ENCODE measurements around the gene CDYL.
"Not testable (repeated sequence)": the region's sequence is repeated elsewhere in the genome, so short reads cannot be mapped to it uniquely, and the experiment has no call there.

CDYL gene

GRCh38 chr6:4820704-4821276 is 44.6 kb downstream of the CDYL start:
- no peak for DNase-seq
- peaks cover 4% of the 10 kb centered on the region for H3K4me1 Mint-ChIP-seq
- no peak overlapping the region for H3K27ac Mint-ChIP-seq

GRCh38 chr6:4822476-4822875 is 46.3 kb downstream of the CDYL start:
- CTCF ChIA-PET = no interaction called here
- Mint-ChIP-seq H3K27ac (no peak overlapping the region), H3K9me3 (peaks cover 17% of the 10 kb centered on the region), H3K4me1 (peaks cover 4% of the 10 kb centered on the region), H3K4me3 (no peak overlapping the region), H3K27me3 (no peaks in the 10 kb centered on the region), H3K36me3 (peaks cover 3% of the 10 kb centered on the region)
- no peak for DNase-seq

More at GRCh38 chr6:4820704-4821276, 44.6 kb downstream of the CDYL start:
- Mint-ChIP-seq H3K27me3 (no peaks in the 10 kb centered on the region), H3K9me3 (peaks cover 2% of the 10 kb centered on the region), H3K4me3 (no peak overlapping the region), H3K36me3 (peaks cover 3% of the 10 kb centered on the region)
- CTCF ChIA-PET = no interaction called here

- H3K9me3 Mint-ChIP-seq = peaks cover 41% of the 10 kb centered on the region
- peaks cover 9% of the 10 kb centered on the region for H3K36me3 Mint-ChIP-seq
- DNase-seq = no peak
- H3K4me3 Mint-ChIP-seq = no peak overlapping the region
- CTCF ChIA-PET = interaction anchor here (0.7 kb wide), 1 partner anchor 471 kb away, joined by 3 read pairs; no protein-coding TSS in a partner anchor
- no peaks in the 10 kb centered on the region for H3K27me3 Mint-ChIP-seq
- no peaks in the 10 kb centered on the region for H3K4me1 Mint-ChIP-seq
- no peak overlapping the region for H3K27ac Mint-ChIP-seq
These were observed 52.0 kb downstream of the CDYL start for GRCh38 chr6:4828187-4828698.

GRCh38 chr6:4829089-4829488 is 52.9 kb downstream of the CDYL start:
- CTCF ChIA-PET = no interaction called here

GRCh38 chr6:4835540-4835939 is 59.3 kb downstream of the CDYL start:
- H3K27me3 Mint-ChIP-seq, CTCF ChIA-PET, H3K27ac Mint-ChIP-seq, H3K4me1 Mint-ChIP-seq, DNase-seq, H3K4me3 Mint-ChIP-seq: not testable (repeated sequence)
- Mint-ChIP-seq H3K9me3 (peaks cover 30% of the 10 kb centered on the region), H3K36me3 (peaks cover 15% of the 10 kb centered on the region)

More at GRCh38 chr6:4829089-4829488, 52.9 kb downstream of the CDYL start:
- H3K36me3 Mint-ChIP-seq = peaks cover 9% of the 10 kb centered on the region
- H3K27ac Mint-ChIP-seq = no peak overlapping the region
- DNase-seq = no peak
- no peak overlapping the region for H3K4me3 Mint-ChIP-seq
- H3K27me3 Mint-ChIP-seq = no peaks in the 10 kb centered on the region
- H3K4me1 Mint-ChIP-seq = no peaks in the 10 kb centered on the region
- H3K9me3 Mint-ChIP-seq = peaks cover 39% of the 10 kb centered on the region

GRCh38 chr6:4840169-4840568 is 64.0 kb downstream of the CDYL start:
- peaks cover 28% of the 10 kb centered on the region for H3K36me3 Mint-ChIP-seq
- no peak overlapping the region for H3K4me3 Mint-ChIP-seq
- DNase-seq = no peak
- CTCF ChIA-PET = no interaction called here
- H3K27me3 Mint-ChIP-seq = no peaks in the 10 kb centered on the region
- peaks cover 17% of the 10 kb centered on the region for H3K4me1 Mint-ChIP-seq
- peaks cover 57% of the 10 kb centered on the region for H3K9me3 Mint-ChIP-seq
- H3K27ac Mint-ChIP-seq = peak overlapping the region; percentile 52

GRCh38 chr6:4844108-4844507 is 67.9 kb downstream of the CDYL start:
- no peak overlapping the region for H3K4me3 Mint-ChIP-seq
- peaks cover 40% of the 10 kb centered on the region for H3K9me3 Mint-ChIP-seq
- CTCF ChIA-PET = no interaction called here
- peak; percentile 27 for DNase-seq
- H3K4me1 Mint-ChIP-seq = peaks cover 18% of the 10 kb centered on the region
- no peaks in the 10 kb centered on the region for H3K27me3 Mint-ChIP-seq
- H3K27ac Mint-ChIP-seq = no peak overlapping the region
- peaks cover 22% of the 10 kb centered on the region for H3K36me3 Mint-ChIP-seq

- Mint-ChIP-seq H3K27ac (no peak overlapping the region), H3K36me3 (peaks cover 9% of the 10 kb centered on the region), H3K27me3 (no peaks in the 10 kb centered on the region), H3K4me1 (peaks cover 11% of the 10 kb centered on the region), H3K9me3 (peaks cover 22% of the 10 kb centered on the region), H3K4me3 (no peak overlapping the region)
- DNase-seq = no peak
- CTCF ChIA-PET = no interaction called here
These were observed 70.2 kb downstream of the CDYL start for GRCh38 chr6:4846387-4846786.

GRCh38 chr6:4848382-4849068 is 72.3 kb downstream of the CDYL start:
- CTCF ChIA-PET = no interaction called here
- Mint-ChIP-seq H3K27ac (no peak overlapping the region), H3K36me3 (peaks cover 8% of the 10 kb centered on the region), H3K4me3 (no peak overlapping the region), H3K9me3 (peaks cover 15% of the 10 kb centered on the region), H3K27me3 (no peaks in the 10 kb centered on the region), H3K4me1 (peaks cover 10% of the 10 kb centered on the region)
- no peak for DNase-seq

- H3K4me3 Mint-ChIP-seq = no peak overlapping the region
- CTCF ChIA-PET = no interaction called here
These were observed 73.2 kb downstream of the CDYL start for GRCh38 chr6:4849226-4850022.

GRCh38 chr6:4851035-4851434 is 74.8 kb downstream of the CDYL start:
- peaks cover 11% of the 10 kb centered on the region for H3K4me1 Mint-ChIP-seq
- H3K27ac Mint-ChIP-seq = no peak overlapping the region
- DNase-seq = no peak
- no peaks in the 10 kb centered on the region for H3K27me3 Mint-ChIP-seq
- H3K9me3 Mint-ChIP-seq = peaks cover 4% of the 10 kb centered on the region
- no peak overlapping the region for H3K4me3 Mint-ChIP-seq
- CTCF ChIA-PET = no interaction called here
- no peaks in the 10 kb centered on the region for H3K36me3 Mint-ChIP-seq

More at GRCh38 chr6:4849226-4850022, 73.2 kb downstream of the CDYL start:
- Mint-ChIP-seq H3K36me3 (peaks cover under 1% of the 10 kb centered on the region), H3K27me3 (no peaks in the 10 kb centered on the region), H3K4me1 (peaks cover 11% of the 10 kb centered on the region), H3K27ac (no peak overlapping the region), H3K9me3 (peaks cover 6% of the 10 kb centered on the region)
- no peak for DNase-seq

- H3K27ac Mint-ChIP-seq, CTCF ChIA-PET, H3K4me3 Mint-ChIP-seq, DNase-seq, H3K36me3 Mint-ChIP-seq, H3K9me3 Mint-ChIP-seq, H3K27me3 Mint-ChIP-seq: not testable (repeated sequence)
- peaks cover 11% of the 10 kb centered on the region for H3K4me1 Mint-ChIP-seq
These were observed 76.0 kb downstream of the CDYL start for GRCh38 chr6:4852186-4852585.

GRCh38 chr6:4852938-4853337 is 76.7 kb downstream of the CDYL start:
- DNase-seq = no peak
- CTCF ChIA-PET = no interaction called here
- no peak overlapping the region for H3K27ac Mint-ChIP-seq
- peaks cover 4% of the 10 kb centered on the region for H3K9me3 Mint-ChIP-seq
- H3K4me3 Mint-ChIP-seq = no peak overlapping the region
- H3K36me3 Mint-ChIP-seq = no peaks in the 10 kb centered on the region
- no peaks in the 10 kb centered on the region for H3K27me3 Mint-ChIP-seq
- H3K4me1 Mint-ChIP-seq = peaks cover 11% of the 10 kb centered on the region

GRCh38 chr6:4853349-4853748 is 77.1 kb downstream of the CDYL start:
- Mint-ChIP-seq H3K27me3 (no peaks in the 10 kb centered on the region), H3K4me3 (no peak overlapping the region), H3K4me1 (peaks cover 11% of the 10 kb centered on the region), H3K36me3 (no peaks in the 10 kb centered on the region), H3K9me3 (peaks cover 4% of the 10 kb centered on the region), H3K27ac (no peak overlapping the region)
- CTCF ChIA-PET = no interaction called here
- no peak for DNase-seq
